Activated CD4-positive, CD25-positive, alpha-beta regulatory T cell treated with anti-CD3 and anti-CD28 coated beads, Interleukin-2, amount 50 U/mL, for 16 hours (primary cell): ENCODE measurements around the gene USP9X.
"Not testable (repeated sequence)": the region's sequence is repeated elsewhere in the genome, so short reads cannot be mapped to it uniquely, and the experiment has no call there.

ENCODE experiments used
- DNase-seq: peaks from one replicate; pipeline ENCODE4 v3.0.0-alpha.2; 2020; ENCODE audit warnings: low read depth, low spot score

Gene USP9X

GRCh38 chrX:41085512-41085877 lies 250 bp downstream of the USP9X start:
- DNase-seq: peak; percentile 40

GRCh38 chrX:41085878-41086626 lies 807 bp downstream of the USP9X start:
- peak; percentile 1 for DNase-seq

- no peak for DNase-seq
Measured at GRCh38 chrX:41086627-41086932, 1.3 kb downstream of the USP9X start.

- DNase-seq: no peak
Measured at GRCh38 chrX:41087201-41087600, 2.0 kb downstream of the USP9X start.

- DNase-seq: no peak
Measured at GRCh38 chrX:41090568-41091238, 5.5 kb downstream of the USP9X start.

- DNase-seq: no peak
Measured at GRCh38 chrX:41092776-41093175, 7.5 kb downstream of the USP9X start.

- DNase-seq: no peak
Measured at GRCh38 chrX:41095174-41095573, 9.9 kb downstream of the USP9X start.

- DNase-seq: no peak
Measured at GRCh38 chrX:41095908-41096307, 10.7 kb downstream of the USP9X start.

- DNase-seq: no peak
Measured at GRCh38 chrX:41096339-41096955, 11.2 kb downstream of the USP9X start.

GRCh38 chrX:41097326-41097725 lies 12.1 kb downstream of the USP9X start:
- DNase-seq: no peak

- DNase-seq: no peak
Measured at GRCh38 chrX:41100200-41100599, 15.0 kb downstream of the USP9X start.

- no peak for DNase-seq
Measured at GRCh38 chrX:41100819-41101218, 15.6 kb downstream of the USP9X start.

- DNase-seq: no peak
Measured at GRCh38 chrX:41105005-41105404, 19.8 kb downstream of the USP9X start.

GRCh38 chrX:41106257-41106656 lies 21.0 kb downstream of the USP9X start:
- DNase-seq: not testable (repeated sequence)

GRCh38 chrX:41108007-41108406 lies 22.8 kb downstream of the USP9X start:
- no peak for DNase-seq

- no peak for DNase-seq
Measured at GRCh38 chrX:41108463-41109205, 23.4 kb downstream of the USP9X start.

- DNase-seq: no peak
Measured at GRCh38 chrX:41110801-41111625, 25.8 kb downstream of the USP9X start.

GRCh38 chrX:41115104-41115425 lies 29.8 kb downstream of the USP9X start:
- peak; percentile 10 for DNase-seq

GRCh38 chrX:41116948-41117347 lies 31.7 kb downstream of the USP9X start:
- DNase-seq: no peak

- no peak for DNase-seq
Measured at GRCh38 chrX:41118156-41118555, 32.9 kb downstream of the USP9X start.

GRCh38 chrX:41119803-41120202 lies 34.6 kb downstream of the USP9X start:
- DNase-seq: no peak

GRCh38 chrX:41121766-41122165 lies 36.5 kb downstream of the USP9X start:
- no peak for DNase-seq
